Erythroblast (primary cell): Measurements from ENCODE around the gene CFAP410.
"Not testable (repeated sequence)": the region's sequence is repeated elsewhere in the genome, so short reads cannot be mapped to it uniquely, and the experiment has no call there.

Source experiments
- GATA1 ChIP-seq: IDR thresholded peaks from 2 replicates; pipeline ENCODE4 v1.6.1; 2011; ENCODE audit warnings: low read depth, mild to moderate bottlenecking, control low read depth, low read length, moderate library complexity
- POLR2A ChIP-seq: IDR thresholded peaks from 2 replicates; pipeline ENCODE4 v1.6.1; 2011; ENCODE audit warnings: mild to moderate bottlenecking, low read length

- TF ChIP-seq POLR2A, GATA1: not testable (repeated sequence)
These were observed 55.9 kb downstream of the CFAP410 start for GRCh38 chr21:44283211-44283785.
